KMS-11 (cell line): Measurements from ENCODE around the gene VCAN.
A peak's percentile ranks its signal among the peaks of the same experiment; 100 is the strongest.

ENCODE experiments used
- H2AFZ ChIP-seq: fragments of 200-600 bp; sonication (generic); 2 replicates; pipeline ENCODE4 v1.6.1; 2016; ENCODE audit warnings: antibody characterized with exemption, mixed run types, low read depth
- H3K27ac ChIP-seq: fragments of 200-600 bp; sonication (generic); 2 replicates; pipeline ENCODE4 v1.6.1; 2016; ENCODE audit warnings: mild to moderate bottlenecking, mixed run types
- H3K27me3 ChIP-seq: fragments of 200-600 bp; sonication (generic); 2 replicates; pipeline ENCODE4 v1.6.1; 2017; ENCODE audit warnings: mild to moderate bottlenecking, low read depth, mixed run types, moderate library complexity; ENCODE audit not compliant: insufficient read depth
- H3K36me3 ChIP-seq: fragments of 200-600 bp; sonication (generic); 2 replicates; pipeline ENCODE4 v1.6.1; 2017; ENCODE audit warnings: mild to moderate bottlenecking, mixed run types; ENCODE audit not compliant: insufficient read depth
- H3K4me1 ChIP-seq: fragments of 200-600 bp; sonication (generic); 2 replicates; pipeline ENCODE4 v1.6.1; 2016; ENCODE audit warnings: mild to moderate bottlenecking, low read depth, mixed run types; ENCODE audit not compliant: poor library complexity, severe bottlenecking
- H3K4me2 ChIP-seq: fragments of 200-600 bp; sonication (generic); 2 replicates; pipeline ENCODE4 v1.7.0; 2016; ENCODE audit warnings: mild to moderate bottlenecking, mixed run types
- H3K4me3 ChIP-seq: fragments of 200-600 bp; sonication (generic); IDR thresholded peaks from 2 replicates; pipeline ENCODE4 v1.6.1; 2017; ENCODE audit warnings: low read depth, low read length, mixed read lengths; ENCODE audit not compliant: insufficient read depth
- H3K79me2 ChIP-seq: fragments of 200-600 bp; sonication (generic); 2 replicates; pipeline ENCODE4 v1.6.1; 2016; ENCODE audit warnings: low read depth, mixed run types; ENCODE audit not compliant: insufficient read depth
- H3K9ac ChIP-seq: fragments of 200-600 bp; sonication (generic); 2 replicates; pipeline ENCODE4 v1.6.1; 2016; ENCODE audit warnings: mild to moderate bottlenecking, mixed run types
- H4K20me1 ChIP-seq: fragments of 200-600 bp; sonication (generic); 2 replicates; pipeline ENCODE4 v1.6.1; 2016; ENCODE audit warnings: mild to moderate bottlenecking, mixed run types; ENCODE audit not compliant: insufficient read depth
- TF ChIP-seq, protein P1 (sequence below): fragments of 200-600 bp; sonication (generic); conservative IDR thresholded peaks from 2 replicates; pipeline ENCODE4 v1.6.1; 2017; ENCODE audit warnings: low read depth, mild to moderate bottlenecking, antibody characterized with exemption, low read length, moderate library complexity, mixed read lengths

Gene VCAN

DNA sequence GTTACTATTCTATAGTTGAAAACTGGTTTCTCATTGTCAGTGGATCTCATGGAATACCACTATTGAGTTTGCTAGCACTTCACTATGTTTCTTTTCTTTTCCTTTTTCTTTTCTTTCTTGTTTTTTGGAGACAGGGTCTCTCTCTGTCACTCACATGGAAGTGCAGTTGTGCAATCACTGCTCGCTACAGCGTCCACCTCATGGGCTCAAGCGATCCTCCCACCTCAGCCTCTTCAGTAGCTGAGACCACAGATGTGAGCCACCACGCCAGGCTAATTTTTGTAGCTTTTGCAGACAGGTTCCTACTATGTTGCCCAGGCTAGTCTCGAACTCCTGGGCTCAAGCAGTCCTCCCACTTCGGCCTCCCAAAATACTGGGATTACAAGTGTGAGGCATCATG lies 42.7 kb upstream of the VCAN start:
- no peak overlapping the region for H3K4me3 ChIP-seq
- TF ChIP-seq, protein P1, sequence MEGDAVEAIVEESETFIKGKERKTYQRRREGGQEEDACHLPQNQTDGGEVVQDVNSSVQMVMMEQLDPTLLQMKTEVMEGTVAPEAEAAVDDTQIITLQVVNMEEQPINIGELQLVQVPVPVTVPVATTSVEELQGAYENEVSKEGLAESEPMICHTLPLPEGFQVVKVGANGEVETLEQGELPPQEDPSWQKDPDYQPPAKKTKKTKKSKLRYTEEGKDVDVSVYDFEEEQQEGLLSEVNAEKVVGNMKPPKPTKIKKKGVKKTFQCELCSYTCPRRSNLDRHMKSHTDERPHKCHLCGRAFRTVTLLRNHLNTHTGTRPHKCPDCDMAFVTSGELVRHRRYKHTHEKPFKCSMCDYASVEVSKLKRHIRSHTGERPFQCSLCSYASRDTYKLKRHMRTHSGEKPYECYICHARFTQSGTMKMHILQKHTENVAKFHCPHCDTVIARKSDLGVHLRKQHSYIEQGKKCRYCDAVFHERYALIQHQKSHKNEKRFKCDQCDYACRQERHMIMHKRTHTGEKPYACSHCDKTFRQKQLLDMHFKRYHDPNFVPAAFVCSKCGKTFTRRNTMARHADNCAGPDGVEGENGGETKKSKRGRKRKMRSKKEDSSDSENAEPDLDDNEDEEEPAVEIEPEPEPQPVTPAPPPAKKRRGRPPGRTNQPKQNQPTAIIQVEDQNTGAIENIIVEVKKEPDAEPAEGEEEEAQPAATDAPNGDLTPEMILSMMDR: no peak
- no peak overlapping the region for H3K27ac ChIP-seq
- H3K27me3 ChIP-seq: no peaks in the 10 kb centered on the region
- no peak overlapping the region for H3K9ac ChIP-seq
- H3K36me3 ChIP-seq: no peaks in the 10 kb centered on the region
- no peaks in the 10 kb centered on the region for H3K79me2 ChIP-seq
- H4K20me1 ChIP-seq: no peaks in the 10 kb centered on the region
- no peak overlapping the region for H3K4me2 ChIP-seq
- no peaks in the 10 kb centered on the region for H3K4me1 ChIP-seq
- H2AFZ ChIP-seq: no peak overlapping the region

DNA sequence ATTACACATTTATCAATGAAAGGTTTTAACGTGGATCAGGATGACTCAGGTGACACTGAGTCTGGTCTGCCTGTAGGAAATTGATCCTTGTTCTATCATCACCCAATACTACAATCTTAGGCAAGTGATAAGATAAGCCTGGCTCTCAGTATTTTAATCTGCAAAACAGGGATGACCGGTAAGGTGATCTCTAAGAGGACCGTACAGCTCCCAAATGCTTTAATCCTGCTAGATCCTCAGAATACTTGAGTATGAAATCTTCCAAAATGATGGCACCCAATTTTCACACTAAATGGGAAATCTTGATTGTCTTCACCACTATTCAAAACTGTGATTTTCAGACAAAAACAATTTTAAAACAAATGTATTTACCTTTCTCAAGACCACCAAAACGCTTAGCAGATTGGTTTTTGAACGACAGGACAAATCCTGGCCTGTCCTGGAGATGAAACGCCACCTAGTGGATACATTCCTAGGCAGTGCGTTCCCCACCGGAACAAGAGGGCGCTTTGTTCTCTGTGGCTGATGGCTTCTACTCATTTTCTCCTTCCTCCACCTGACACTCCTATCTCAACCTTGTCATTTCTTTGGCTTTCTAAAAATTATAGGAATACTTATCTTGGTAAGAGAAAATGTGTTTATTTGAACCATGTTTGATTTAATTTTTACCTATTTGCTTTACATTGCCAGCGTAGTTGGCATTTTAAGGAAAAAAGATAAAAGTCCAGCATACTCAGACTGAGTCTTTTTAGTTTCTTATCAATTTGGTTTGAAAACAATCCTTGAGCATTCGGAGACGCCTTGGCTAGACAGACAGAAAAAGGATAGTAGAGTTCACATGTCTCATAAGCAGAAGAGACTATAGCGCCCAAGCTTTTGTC lies 41.2 kb upstream of the VCAN start:
- no peak overlapping the region for H3K27ac ChIP-seq
- no peaks in the 10 kb centered on the region for H3K79me2 ChIP-seq
- H4K20me1 ChIP-seq: no peaks in the 10 kb centered on the region
- no peak overlapping the region for H3K9ac ChIP-seq
- no peaks in the 10 kb centered on the region for H3K27me3 ChIP-seq
- H3K36me3 ChIP-seq: no peaks in the 10 kb centered on the region
- no peak overlapping the region for H2AFZ ChIP-seq
- TF ChIP-seq, protein P1: peak; percentile 71
- no peaks in the 10 kb centered on the region for H3K4me1 ChIP-seq
- no peak overlapping the region for H3K4me3 ChIP-seq
- H3K4me2 ChIP-seq: no peak overlapping the region

DNA sequence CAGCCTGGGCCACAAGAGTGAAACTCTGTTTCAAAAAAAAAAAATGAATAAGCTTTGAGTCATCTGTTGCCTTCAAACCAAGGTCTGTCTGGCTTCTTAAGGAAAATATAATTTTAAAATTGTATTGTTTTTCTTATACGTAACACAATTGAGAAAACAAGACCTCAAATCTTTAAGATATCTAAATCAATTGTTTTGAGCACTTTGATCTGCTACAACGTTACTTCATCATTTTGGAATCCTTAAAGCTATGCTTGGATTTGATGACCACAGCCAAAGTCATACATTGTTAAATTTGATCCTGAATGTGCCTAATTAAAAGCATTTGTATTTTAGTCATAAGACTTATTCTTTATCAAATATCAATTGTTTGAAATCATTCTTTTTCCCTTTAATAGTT lies 37.7 kb upstream of the VCAN start:
- TF ChIP-seq, protein P1: no peak
- Histone ChIP-seq H3K79me2 (no peaks in the 10 kb centered on the region), H3K27ac (no peak overlapping the region), H3K4me2 (no peak overlapping the region), H3K36me3 (no peaks in the 10 kb centered on the region), H2AFZ (no peak overlapping the region), H3K4me1 (no peaks in the 10 kb centered on the region), H4K20me1 (no peaks in the 10 kb centered on the region), H3K9ac (no peak overlapping the region), H3K27me3 (no peaks in the 10 kb centered on the region), H3K4me3 (no peak overlapping the region)

DNA sequence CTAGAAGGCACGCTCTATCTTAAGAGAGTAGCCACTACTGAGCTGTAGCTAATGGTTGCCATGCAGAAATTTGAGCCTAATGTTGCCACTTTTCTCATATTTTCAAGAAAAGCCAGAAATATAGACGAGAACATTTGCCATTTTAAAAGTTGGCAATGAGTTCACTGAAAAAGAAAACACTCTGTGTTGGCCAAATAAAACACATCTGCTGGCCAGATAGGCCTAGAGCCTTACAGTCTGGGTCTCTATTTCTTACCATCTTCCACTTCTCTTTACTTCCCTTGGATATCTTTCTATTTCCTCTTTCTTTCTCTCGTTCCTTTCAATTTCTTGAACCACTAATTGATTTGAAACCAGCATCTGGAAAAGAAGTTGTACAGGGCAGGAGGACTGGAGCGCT lies 36.6 kb upstream of the VCAN start:
- no peaks in the 10 kb centered on the region for H3K27me3 ChIP-seq
- H3K79me2 ChIP-seq: no peaks in the 10 kb centered on the region
- H3K27ac ChIP-seq: no peak overlapping the region
- no peaks in the 10 kb centered on the region for H4K20me1 ChIP-seq
- TF ChIP-seq, protein P1: no peak
- no peaks in the 10 kb centered on the region for H3K4me1 ChIP-seq
- no peak overlapping the region for H3K9ac ChIP-seq
- no peak overlapping the region for H3K4me3 ChIP-seq
- H3K36me3 ChIP-seq: no peaks in the 10 kb centered on the region
- no peak overlapping the region for H2AFZ ChIP-seq
- H3K4me2 ChIP-seq: no peak overlapping the region
